Esophagus muscularis mucosa (tissue), 4 donors: Measurements from ENCODE around the gene NDUFV2.

ENCODE experiments used
- CTCF ChIP-seq, 3 experiments: fragments of 200-600 bp in 2 of 3; fragments of 450-650 bp in 1 of 3; sonication (generic) in 2 of 3; IDR thresholded peaks; one replicate each; pipeline ENCODE4 v1.5.1; 2017 to 2019; ENCODE audit warnings: antibody characterized with exemption in 3 of 3, mild to moderate bottlenecking in 2 of 3, moderate library complexity in 1 of 3
- EP300 ChIP-seq: sonication (generic); formaldehyde crosslinking; IDR thresholded peaks from one replicate; pipeline ENCODE4 v1.6.1; 2017; ENCODE audit warnings: antibody characterized with exemption
- POLR2A ChIP-seq: fragments of 450-650 bp; IDR thresholded peaks from one replicate; pipeline ENCODE4 v1.6.1; 2017; ENCODE audit warnings: antibody characterized with exemption, moderate library complexity, mild to moderate bottlenecking, low read depth
- POLR2AphosphoS5 ChIP-seq, 2 donors: sonication (generic); formaldehyde crosslinking; IDR thresholded peaks; one replicate each; pipeline ENCODE4 v1.6.1; 2017; ENCODE audit warnings: antibody characterized with exemption in 2 of 2

GRCh38 chr18:9086624-9087023 is 15.9 kb upstream of the NDUFV2 start:
- no peak for TF ChIP-seq POLR2A
- no peak for TF ChIP-seq CTCF (IDR thresholded peaks at IDR 0.05)
- TF ChIP-seq POLR2AphosphoS5 (IDR thresholded peaks at IDR 0.05) = no peak
- no peak for TF ChIP-seq EP300
